NCI-H187 (cell line): ENCODE data around the gene UBAC2.
"Not testable (repeated sequence)": the region's sequence is repeated elsewhere in the genome, so short reads cannot be mapped to it uniquely, and the experiment has no call there.

Source experiments
- DNase-seq, 2 experiments: peaks; one replicate each; lab custom pipeline; 2025; lab: John Stamatoyannopoulos, UW

Gene UBAC2

GRCh38 chr13:99185606-99186005 lies 15.0 kb upstream of the UBAC2 start:
- no peak for DNase-seq

GRCh38 chr13:99190147-99190985 lies 10.3 kb upstream of the UBAC2 start:
- DNase-seq, result no peak

- DNase-seq, result no peak
These were observed 9.2 kb upstream of the UBAC2 start for GRCh38 chr13:99191336-99191899.

- peak in 1 of 2 experiments; percentile 37 for DNase-seq
These were observed 8.7 kb upstream of the UBAC2 start for GRCh38 chr13:99191900-99192399.

DNA sequence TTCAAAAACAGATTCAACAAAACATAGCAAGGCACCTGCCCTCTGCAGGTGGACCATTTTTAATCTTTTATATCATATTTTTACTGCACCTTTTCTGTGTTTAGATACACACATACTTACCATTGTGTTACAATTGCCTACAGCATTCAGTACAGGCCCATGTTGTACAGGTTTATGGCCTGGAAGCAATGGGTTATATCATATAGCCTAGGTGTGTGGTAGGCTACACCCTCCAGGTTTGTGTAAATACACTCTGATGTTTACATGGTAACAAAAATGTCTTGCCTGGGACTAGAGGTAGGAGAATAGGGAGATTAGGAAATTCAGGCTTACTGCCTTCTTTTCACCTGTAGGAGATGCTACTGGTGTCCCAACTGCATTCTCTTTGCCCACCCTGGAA lies 8.2 kb upstream of the UBAC2 start:
- no peak for DNase-seq

DNA sequence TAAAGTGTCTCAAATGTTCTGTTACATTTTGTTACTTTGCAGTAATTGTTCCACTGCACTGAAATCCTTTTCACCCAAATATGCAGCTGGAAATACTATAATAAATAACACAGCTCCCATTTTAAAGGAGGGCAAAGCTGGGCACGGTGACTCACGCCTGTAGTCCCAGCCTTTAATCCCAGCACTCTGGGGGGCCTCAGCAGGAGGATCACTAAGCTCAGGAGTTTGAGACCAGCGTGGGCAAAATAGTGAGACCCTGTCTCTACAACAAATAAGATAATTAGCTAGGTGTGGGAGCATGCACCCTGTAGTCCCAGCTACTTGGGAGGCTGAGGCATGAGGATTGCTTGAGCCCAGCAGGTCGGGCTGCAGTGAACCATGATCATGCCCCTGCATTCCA lies 7.5 kb upstream of the UBAC2 start:
- no peak for DNase-seq

GRCh38 chr13:99196466-99197116 lies 4.1 kb upstream of the UBAC2 start:
- DNase-seq, result peak in 1 of 2 experiments; percentile 76

DNA sequence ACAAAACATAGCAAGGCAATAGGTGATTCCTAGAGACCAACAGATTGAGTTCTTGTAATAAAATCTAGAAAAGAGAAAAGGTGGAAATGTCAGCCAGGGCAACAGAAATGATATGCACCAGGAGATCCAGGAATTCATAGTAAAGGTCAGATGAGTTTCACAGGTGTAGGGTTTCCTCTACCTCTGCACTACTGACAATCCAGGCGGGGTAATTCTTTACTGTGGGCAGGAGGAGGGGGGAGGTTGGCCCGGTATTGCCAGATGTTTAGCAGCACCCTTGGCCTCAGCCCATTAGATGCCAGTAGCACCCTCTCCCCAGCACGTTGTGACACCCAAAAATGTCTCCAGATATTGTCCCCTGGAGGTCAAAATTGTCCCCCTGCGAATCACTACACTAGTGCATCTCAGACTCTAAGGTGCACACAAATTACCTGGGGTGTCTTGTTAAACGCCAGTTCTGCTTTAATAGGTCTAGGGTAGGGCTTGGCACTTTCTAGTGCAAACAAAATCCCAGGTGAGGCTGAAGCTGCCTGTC lies 3.5 kb upstream of the UBAC2 start:
- DNase-seq, result peak; percentile 40 to 76

DNA sequence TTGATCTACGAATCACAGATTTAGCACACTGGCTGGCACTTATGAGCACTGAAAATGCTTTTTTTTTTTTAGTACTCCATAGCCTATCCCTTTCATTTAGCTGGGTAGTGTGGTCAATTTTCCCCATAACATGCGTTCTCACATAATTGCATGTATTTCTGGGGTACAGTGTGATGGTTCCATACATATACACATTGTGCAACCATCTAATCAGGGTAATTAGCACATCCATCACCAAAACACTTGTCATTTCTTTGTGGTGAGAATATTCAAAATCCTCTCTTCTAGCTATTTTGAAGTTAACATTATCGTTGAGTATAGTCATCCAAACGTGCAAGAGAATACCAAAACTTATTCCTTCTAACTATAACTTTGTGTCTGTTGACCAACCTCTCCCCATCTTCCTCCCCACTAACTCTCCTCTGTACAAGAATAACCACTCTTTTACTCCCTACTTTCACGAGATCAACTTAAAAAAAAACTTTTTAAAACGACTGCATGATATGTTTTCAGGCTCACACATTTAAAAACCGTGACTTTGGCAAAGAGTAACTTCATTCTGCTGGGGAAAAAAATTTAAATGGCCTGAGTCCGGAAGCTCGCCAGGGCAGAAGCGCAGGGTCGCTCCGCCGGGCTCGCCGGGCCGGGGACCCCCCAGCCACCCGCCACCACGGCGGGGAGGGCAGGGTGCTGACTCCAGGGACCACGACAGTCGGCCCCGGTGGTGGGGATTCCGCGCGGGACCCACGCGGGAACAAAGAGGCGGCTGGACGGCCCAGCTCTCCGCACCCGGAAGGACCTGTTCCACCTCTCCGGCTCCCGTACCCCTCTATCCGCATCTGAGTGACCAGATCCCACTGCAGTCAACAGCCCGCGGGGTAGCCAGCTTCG lies 868 bp upstream of the UBAC2 start:
- DNase-seq, result no peak

DNA sequence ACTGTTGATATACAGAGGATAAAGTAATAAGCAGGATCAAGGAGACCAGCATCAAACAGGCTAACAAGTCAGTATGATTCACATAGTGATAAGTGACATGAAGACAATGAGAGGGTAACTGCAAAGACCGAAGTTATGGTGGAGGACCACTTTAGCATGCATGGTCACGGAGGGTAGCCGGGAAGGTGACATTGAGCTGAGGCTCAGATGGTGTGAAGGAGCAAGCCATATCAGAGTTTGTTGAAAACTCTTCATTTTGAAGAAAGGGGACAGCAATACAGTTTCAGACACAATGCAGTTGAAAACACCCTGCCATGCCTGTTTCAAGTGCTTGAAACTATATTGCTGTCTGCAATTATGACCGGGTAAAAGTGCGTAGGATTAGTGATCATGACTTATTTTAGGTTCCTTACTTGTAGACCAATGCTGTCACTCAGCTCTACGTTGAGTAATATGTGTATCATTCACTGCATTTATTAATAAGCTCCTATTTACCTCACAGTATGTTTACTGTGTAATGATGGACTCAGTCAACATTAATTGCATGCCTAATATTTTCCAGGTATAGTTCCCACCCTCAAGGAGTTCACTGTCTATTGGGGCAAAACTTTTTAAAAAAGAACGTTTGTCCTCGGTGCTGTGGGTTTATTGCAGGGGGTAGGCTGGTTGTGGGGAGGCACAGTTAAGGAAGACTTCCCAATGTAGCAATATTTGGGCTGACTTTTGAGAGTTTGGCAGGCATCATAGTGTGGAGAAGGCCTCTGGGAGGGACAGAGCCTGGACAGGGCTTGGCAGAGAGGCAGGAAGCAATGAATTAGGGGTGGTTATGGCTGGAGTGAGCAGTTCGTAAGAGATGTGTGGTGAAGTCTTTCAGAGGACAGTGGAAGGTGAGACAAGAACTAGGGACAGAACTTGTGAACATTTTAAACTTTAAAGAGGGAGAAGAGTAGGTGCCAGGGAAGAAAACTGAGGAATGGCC lies 3.2 kb downstream of the UBAC2 start:
- DNase-seq, result no peak

DNA sequence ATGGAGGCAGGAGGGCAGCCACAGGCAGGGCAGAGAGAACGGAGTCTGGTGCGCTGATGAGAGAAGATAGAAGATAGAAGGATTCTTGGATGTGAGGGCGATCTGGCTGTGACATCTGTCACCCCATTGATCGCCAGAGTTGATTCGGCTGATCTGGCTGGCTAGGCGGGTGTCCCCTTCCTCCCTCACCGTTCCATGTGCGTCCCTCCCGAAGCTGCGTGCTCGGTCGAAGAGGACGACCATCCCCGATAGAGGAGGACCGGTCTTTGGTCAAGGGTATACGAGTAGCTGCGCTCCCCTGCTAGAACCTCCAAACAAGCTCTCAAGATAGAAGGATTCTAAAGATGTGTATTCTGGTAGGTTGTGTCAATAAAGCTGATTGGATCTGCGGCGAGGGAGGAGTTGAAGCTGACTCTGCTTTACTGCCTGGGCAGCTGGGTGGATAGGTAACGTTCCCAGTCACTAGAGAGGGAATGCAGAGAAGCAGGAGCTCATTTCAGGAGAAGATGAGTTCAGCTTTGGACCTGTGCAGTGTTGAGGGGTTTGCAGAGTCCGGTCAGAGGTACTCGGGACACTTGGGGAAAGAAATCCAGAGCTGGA lies 5.1 kb downstream of the UBAC2 start:
- DNase-seq, result no peak

- no peak for DNase-seq
These were observed 5.6 kb downstream of the UBAC2 start for GRCh38 chr13:99206226-99206625.

DNA sequence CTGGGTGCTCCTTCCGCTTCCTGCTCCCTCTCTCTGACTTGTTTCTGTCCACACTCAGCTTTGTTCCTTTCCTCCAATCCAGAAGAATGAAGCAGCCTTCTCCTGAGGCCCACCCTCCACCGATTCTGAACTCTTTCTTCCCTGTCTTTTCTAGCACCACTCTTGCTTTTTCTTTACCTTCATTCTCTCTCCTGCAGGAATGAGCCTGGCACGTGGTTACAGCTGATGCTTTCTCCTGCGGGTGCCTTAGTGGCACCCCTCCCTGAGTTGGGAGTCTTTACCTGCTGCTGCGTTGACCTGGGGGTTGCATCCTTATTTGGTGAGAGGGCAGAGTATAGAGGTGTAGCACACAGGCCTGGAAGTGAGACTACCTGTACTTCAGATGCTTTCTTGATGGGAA lies 6.2 kb downstream of the UBAC2 start:
- no peak for DNase-seq

GRCh38 chr13:99207511-99207910 lies 6.9 kb downstream of the UBAC2 start:
- DNase-seq, result no peak

- no peak for DNase-seq
These were observed 7.5 kb downstream of the UBAC2 start for GRCh38 chr13:99208185-99208584.

DNA sequence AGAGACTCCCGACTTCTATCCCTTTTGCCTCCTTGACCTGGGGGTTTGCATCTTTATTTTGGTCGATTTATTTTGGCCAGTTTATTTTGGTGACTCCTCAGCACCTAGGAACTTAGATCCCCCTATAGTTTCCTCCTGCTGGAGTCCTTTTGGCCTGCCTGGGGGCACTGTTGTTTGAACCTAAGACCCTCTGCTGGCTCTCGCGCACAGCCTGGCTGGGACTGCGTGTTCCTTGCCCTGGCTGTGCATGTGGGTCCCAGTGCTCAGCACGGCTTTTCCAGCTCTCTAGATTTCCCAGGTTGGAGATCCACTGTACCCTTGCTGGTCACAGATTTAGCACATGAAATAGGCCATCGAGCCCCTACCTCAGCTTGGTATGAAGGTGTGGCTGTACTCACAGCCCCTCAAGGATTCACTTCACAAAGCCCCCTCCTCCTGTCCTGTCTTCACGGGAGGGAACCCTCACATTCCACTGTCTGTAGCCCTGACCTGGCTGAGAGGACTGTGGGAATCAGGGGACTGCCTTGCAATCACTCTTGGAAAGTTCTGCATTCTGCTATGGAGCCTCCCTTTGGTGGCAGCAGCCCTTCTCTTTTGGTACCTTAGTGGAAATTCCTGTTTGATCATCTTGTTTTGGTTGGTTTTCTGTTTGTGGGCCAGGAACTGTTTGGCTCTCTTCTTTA lies 8.3 kb downstream of the UBAC2 start:
- DNase-seq, result no peak

DNA sequence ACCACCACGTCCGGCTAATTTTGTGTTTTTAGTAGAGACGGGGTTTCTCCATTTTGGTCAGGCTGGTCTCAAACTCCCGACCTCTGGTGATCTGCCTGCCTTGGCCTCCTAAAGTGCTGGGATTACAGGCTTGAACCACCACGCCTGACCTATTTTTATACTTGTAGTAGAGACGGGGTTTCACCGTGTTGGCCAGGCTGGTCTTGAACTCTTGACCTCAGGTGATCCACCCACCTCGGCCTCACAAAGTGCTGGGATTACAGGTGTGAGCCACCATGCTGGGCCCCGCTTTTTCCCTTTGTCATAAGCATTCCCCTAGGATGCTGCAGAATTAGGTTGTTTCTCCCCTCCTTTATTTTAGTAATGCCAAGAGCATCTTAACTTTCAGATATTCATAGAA lies 10.0 kb downstream of the UBAC2 start:
- not testable (repeated sequence) for DNase-seq

GRCh38 chr13:99211421-99212035 lies 10.9 kb downstream of the UBAC2 start:
- DNase-seq, result no peak

DNA sequence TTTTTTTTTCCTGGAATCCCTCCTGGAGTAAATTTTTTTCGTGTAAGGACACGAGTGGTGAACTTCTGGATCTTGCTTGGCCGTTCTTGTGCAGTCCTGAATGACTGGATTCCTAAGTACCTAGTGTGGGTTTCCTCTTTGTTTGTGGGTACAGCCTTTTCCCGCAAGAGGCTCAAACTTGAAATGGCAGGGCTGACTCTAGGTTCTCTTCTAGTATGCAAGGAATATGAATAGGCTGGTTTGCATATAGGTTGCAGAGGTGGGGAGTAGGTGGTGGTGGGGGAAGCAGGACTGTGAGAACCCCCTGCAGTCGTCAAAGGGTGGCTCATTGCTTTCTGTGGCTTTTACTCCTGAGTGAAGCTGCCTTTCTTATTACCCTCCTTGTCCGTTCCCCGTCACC lies 13.6 kb downstream of the UBAC2 start:
- DNase-seq, result no peak
